Endodermal cell (in vitro differentiated cells): ENCODE results near the gene FAM241B. TPM values are rescaled to one million over a fixed set of nuclear protein-coding genes. Genes with fewer than 3 reads are reported as not detected.

Experiments
- DNase-seq: peaks from one replicate; pipeline ENCODE4 v3.0.0-alpha.2; 2017
- H3K27ac ChIP-seq: 2 replicates; pipeline ENCODE4 v1.5.1; 2013; ENCODE audit warnings: mild to moderate bottlenecking, low read depth, low read length, moderate library complexity
- H3K27me3 ChIP-seq: 2 replicates; pipeline ENCODE4 v1.6.1; 2013; ENCODE audit warnings: mild to moderate bottlenecking, low read length, moderate library complexity; ENCODE audit not compliant: insufficient read depth, control insufficient read depth, poor library complexity, severe bottlenecking
- H3K36me3 ChIP-seq: 2 replicates; pipeline ENCODE4 v1.7.0; 2013; ENCODE audit warnings: mild to moderate bottlenecking, low read length, moderate library complexity; ENCODE audit not compliant: control insufficient read depth, insufficient read depth
- H3K4me1 ChIP-seq: one replicate; pipeline ENCODE4 v1.7.0; 2013; ENCODE audit warnings: low read length; ENCODE audit not compliant: control insufficient read depth, insufficient read depth
- H3K4me3 ChIP-seq: 2 replicates; pipeline ENCODE4 v1.5.1; 2013; ENCODE audit warnings: mild to moderate bottlenecking, low read length, moderate library complexity
- H3K9ac ChIP-seq: 2 replicates; pipeline ENCODE4 v1.6.1; 2013; ENCODE audit warnings: mild to moderate bottlenecking, low read length, moderate library complexity; ENCODE audit not compliant: poor library complexity, severe bottlenecking; ENCODE audit errors: extremely low read depth
- H3K9me3 ChIP-seq: 2 replicates; pipeline ENCODE4 v1.6.1; 2013; ENCODE audit warnings: mild to moderate bottlenecking, low read length, moderate library complexity; ENCODE audit not compliant: control insufficient read depth
- H3K27ac Mint-ChIP-seq: 2 replicates; pipeline ENCODE4 v1.8.0; 2020; ENCODE audit warnings: mixed read lengths
- H3K27me3 Mint-ChIP-seq: 2 replicates; pipeline ENCODE4 v1.8.0; 2021; ENCODE audit warnings: mild to moderate bottlenecking, mixed read lengths; ENCODE audit not compliant: insufficient read depth
- H3K36me3 Mint-ChIP-seq: 2 replicates; pipeline ENCODE4 v1.8.0; 2020; ENCODE audit warnings: low read depth, mixed read lengths
- H3K4me1 Mint-ChIP-seq: 2 replicates; pipeline ENCODE4 v1.8.0; 2020; ENCODE audit warnings: mixed read lengths
- H3K4me3 Mint-ChIP-seq: 2 replicates; pipeline ENCODE4 v1.8.0; 2020; ENCODE audit warnings: mild to moderate bottlenecking, moderate library complexity, mixed read lengths
- H3K9me3 Mint-ChIP-seq: 2 replicates; pipeline ENCODE4 v1.8.0; 2020; ENCODE audit warnings: mild to moderate bottlenecking, mixed read lengths
- CTCF ChIP-seq: fragments of 200-600 bp; sonication (generic); conservative IDR thresholded peaks from 2 replicates; pipeline ENCODE4 v1.5.0; 2021; ENCODE audit warnings: antibody characterized with exemption, mild to moderate bottlenecking
- WGBS, 2 experiments: methylation state at CpG; one replicate each; pipeline versions ENCODE4 v1.1.5 to v1.1.7; 2013; ENCODE audit warnings: missing lambda C conversion rate in 2 of 2, mixed read lengths in 1 of 2; ENCODE audit not compliant: insufficient coverage in 1 of 2, insufficient read length in 1 of 2; 5-methylcytosine and 5-hydroxymethylcytosine counted together
- long read RNA-seq, 4 experiments: library from polyadenylated mRNA in 2 of 4; library from RNA in 1 of 4; library from capped mRNA in 1 of 4; stranded (forward) in 3 of 4; unstranded in 1 of 4; transcript quantifications; one replicate each; pipeline ENCODE4 v2.0.0, GENCODE V29; 2020 to 2021; ENCODE audit warnings: inconsistent platforms in 1 of 4
- polyA plus RNA-seq, 2 experiments: library from polyadenylated mRNA; stranded (reverse); fragments of 50-300 nt; gene quantifications; one replicate each; pipeline ENCODE4 v1.2.3, GENCODE V29; 2013
- total RNA-seq, 2 donors: library from RNA; stranded (reverse); fragmentation: NEBNext Ultra II Directional in 1 of 2; extraction: Animal tissue kit (Norgen Biotek cat#: 25700) in 1 of 2; gene quantifications; 2 replicates in 1 of 2; 3 replicates in 1 of 2; pipeline ENCODE4 v1.2.1, GENCODE V29; 2021

Gene FAM241B
- 10 to 100 TPM; 27.1 to 42.0 TPM for total RNA-seq
- 12.0 TPM for polyA plus RNA-seq (2013, experiment 1 of 2)
- 10.8 TPM for polyA plus RNA-seq (2013, experiment 2 of 2)
- long read RNA-seq, experiment 1, transcript FAM241B-201 (4 exons, 1,065 nt) = major isoform, 9 of 13 reads
- long read RNA-seq, experiment 1, partial matches to known transcripts = 3 of 13 reads
- long read RNA-seq, experiment 1, other reads (novel, unspliced or antisense) = 0 of 13 reads
- long read RNA-seq, experiment 2, transcript FAM241B-201 (4 exons, 1,065 nt) = major isoform, 15 of 21 reads
- long read RNA-seq, experiment 2, partial matches to known transcripts = 2 of 21 reads
- long read RNA-seq, experiment 2, other reads (novel, unspliced or antisense) = 2 of 21 reads
- long read RNA-seq, experiment 3, transcript FAM241B-201 (4 exons, 1,065 nt) = major isoform, 31 of 51 reads
- long read RNA-seq, experiment 3, partial matches to known transcripts = 5 of 51 reads
- long read RNA-seq, experiment 3, other reads (novel, unspliced or antisense) = 11 of 51 reads
- long read RNA-seq, experiment 4, transcript FAM241B-201 (4 exons, 1,065 nt) = major isoform, 96 of 118 reads
- long read RNA-seq, experiment 4, partial matches to known transcripts = 3 of 118 reads
- long read RNA-seq, experiment 4, other reads (novel, unspliced or antisense) = 14 of 118 reads

- peak within 1 kb of the TSS; percentile 73 for H3K4me3 Mint-ChIP-seq
Observed at GRCh38 chr10:69629897-69630650, at the start of gene FAM241B. FAM241B (plus strand) TSS chr10:69630247; CDS start chr10:69631744, 1,497 bp downstream.

GRCh38 chr10:69580435-69580834, 49.6 kb upstream of the FAM241B start:
- no peak overlapping the region for H3K4me3 Mint-ChIP-seq
- peaks cover 14% of the 10 kb centered on the region for H3K4me1 Mint-ChIP-seq
- Histone ChIP-seq H3K27me3 (peaks cover 99% of the 10 kb centered on the region), H3K36me3 (no peaks in the 10 kb centered on the region), H3K9ac (no peak overlapping the region), H3K27ac (no peak overlapping the region), H3K4me3 (no peak overlapping the region), H3K4me1 (no peaks in the 10 kb centered on the region), H3K9me3 (no peaks in the 10 kb centered on the region)
- no peak overlapping the region for H3K27ac Mint-ChIP-seq
- H3K9me3 Mint-ChIP-seq = no peaks in the 10 kb centered on the region
- WGBS, 2 experiments = 79 to 90% methylated on average over 5 of the region's 5 CpGs
- no peaks in the 10 kb centered on the region for H3K36me3 Mint-ChIP-seq
- no peak for TF ChIP-seq CTCF
- peaks cover 68% of the 10 kb centered on the region for H3K27me3 Mint-ChIP-seq
- no peak for DNase-seq

More at GRCh38 chr10:69629897-69630650, at the start of gene FAM241B:
- Histone ChIP-seq H3K4me3 (peak within 1 kb of the TSS; percentile 93), H3K9ac (peak within 1 kb of the TSS; percentile 85), H3K4me1 (no peaks in the 10 kb centered on the region), H3K9me3 (no peaks in the 10 kb centered on the region), H3K27me3 (peaks cover 32% of the 10 kb centered on the region), H3K36me3 (peaks cover 19% of the 10 kb centered on the region), H3K27ac (no peak within 1 kb of the TSS)
- 3 to 4% methylated on average over 5 to 72 of the region's 72 CpGs for WGBS, 2 experiments
- Mint-ChIP-seq H3K4me1 (peaks cover 5% of the 10 kb centered on the region), H3K36me3 (peaks cover 20% of the 10 kb centered on the region), H3K27me3 (peaks cover 36% of the 10 kb centered on the region), H3K27ac (peak within 1 kb of the TSS; percentile 70), H3K9me3 (no peaks in the 10 kb centered on the region)
- TF ChIP-seq CTCF = peak; percentile 100
- DNase-seq = peak; percentile 93

- H3K9me3 Mint-ChIP-seq = no peaks in the 10 kb centered on the region
- 78 to 100% methylated on average over 1 to 2 of the region's 2 CpGs for WGBS, 2 experiments
- H3K4me1 Mint-ChIP-seq = peaks cover 3% of the 10 kb centered on the region
- no peak overlapping the region for H3K4me3 Mint-ChIP-seq
- Histone ChIP-seq H3K27ac (no peak overlapping the region), H3K36me3 (no peaks in the 10 kb centered on the region), H3K4me1 (no peaks in the 10 kb centered on the region), H3K4me3 (no peak overlapping the region), H3K9me3 (no peaks in the 10 kb centered on the region), H3K27me3 (peaks cover 99% of the 10 kb centered on the region), H3K9ac (no peak overlapping the region)
- peaks cover 42% of the 10 kb centered on the region for H3K27me3 Mint-ChIP-seq
- no peak overlapping the region for H3K27ac Mint-ChIP-seq
- no peaks in the 10 kb centered on the region for H3K36me3 Mint-ChIP-seq
- DNase-seq = no peak
- TF ChIP-seq CTCF = no peak
Observed at GRCh38 chr10:69583106-69583505, 46.9 kb upstream of the FAM241B start.
